Endothelial cell of umbilical vein (primary cell): ENCODE results near the gene USP34. TPM values are rescaled to one million over a fixed set of nuclear protein-coding genes. Genes with fewer than 3 reads are reported as not detected.

Experiments used
- BruUV-seq: library from RNA; stranded (reverse); fragments of 400-500 nt; replicated peaks from 2 replicates; lab custom pipeline; 2021; lab: Mats Ljungman, UMichigan
- CTCF ChIA-PET: fragments of 300-600, 350-600 bp; sonication (Branson Sonifier 250); formaldehyde crosslinking; loops from one replicate; lab custom pipeline; 2021; ENCODE audit warnings: antibody characterized with exemption, inconsistent platforms; lab: Charles Lee
- POLR2A ChIA-PET: fragments of 300-600, 350-600 bp; sonication (Branson Sonifier 250); formaldehyde crosslinking; loops from one replicate; lab custom pipeline; 2021; ENCODE audit warnings: antibody characterized with exemption, inconsistent platforms; lab: Charles Lee
- DNase-seq: peaks from one replicate; pipeline ENCODE4 v3.0.0-alpha.2; 2011; ENCODE audit warnings: low read depth, low spot score
- FAIRE-seq: peaks from 2 replicates; lab custom pipeline; 2011; peaks lifted over from hg19 to GRCh38; lab: Jason Lieb, UNC
- H2AFZ ChIP-seq: 2 replicates; pipeline ENCODE4 v1.6.0; 2012; ENCODE audit warnings: low read depth, low read length, control low read depth, inconsistent platforms
- H3K27ac ChIP-seq: 2 replicates; pipeline ENCODE4 v1.5.1; 2011; ENCODE audit warnings: low read depth, mild to moderate bottlenecking, control low read depth, low read length, moderate library complexity; ENCODE audit not compliant: insufficient read depth
- H3K27me3 ChIP-seq, 2 experiments: 2 replicates each; pipeline versions ENCODE4 v1.6.0 to v1.6.1; 2011; ENCODE audit warnings: low read length in 2 of 2, mixed read lengths in 1 of 2; ENCODE audit not compliant: control insufficient read depth in 2 of 2, insufficient read depth in 2 of 2
- H3K36me3 ChIP-seq, 2 experiments: 2 replicates in 1 of 2; 3 replicates in 1 of 2; pipeline ENCODE4 v1.5.1; 2011; ENCODE audit warnings: low read length in 2 of 2, mild to moderate bottlenecking in 1 of 2, moderate library complexity in 1 of 2; ENCODE audit not compliant: control insufficient read depth in 2 of 2, insufficient read depth in 2 of 2; ENCODE audit errors: extremely low read depth in 1 of 2
- H3K4me1 ChIP-seq: 3 replicates; pipeline ENCODE4 v1.5.1; 2011; ENCODE audit warnings: mild to moderate bottlenecking, low read length; ENCODE audit not compliant: control insufficient read depth, insufficient read depth; ENCODE audit errors: extremely low read depth
- H3K4me2 ChIP-seq: 2 replicates; pipeline ENCODE4 v1.6.1; 2011; ENCODE audit warnings: low read length, control low read depth, mixed read lengths; ENCODE audit not compliant: insufficient read depth
- H3K4me3 ChIP-seq, 3 experiments: fragments of 200-600 bp in 1 of 3; sonication (generic), shearing (Covaris generic) in 1 of 3; replicated peaks in 1 of 3; 2 replicates each; pipeline ENCODE4 v1.5.1; 2011 to 2016; ENCODE audit warnings: control low read depth in 3 of 3, low read length in 3 of 3, mild to moderate bottlenecking in 2 of 3, inconsistent platforms in 1 of 3, low read depth in 1 of 3, moderate library complexity in 1 of 3; ENCODE audit not compliant: insufficient read depth in 1 of 3
- H3K79me2 ChIP-seq: 2 replicates; pipeline ENCODE4 v1.6.0; 2012; ENCODE audit warnings: low read length, inconsistent platforms; ENCODE audit not compliant: control insufficient read depth, insufficient read depth
- H3K9ac ChIP-seq: replicated peaks from 2 replicates; pipeline ENCODE3; 2011; ENCODE audit warnings: low read length, control low read depth; ENCODE audit not compliant: insufficient read depth; ENCODE audit errors: extremely low read depth
- H3K9me1 ChIP-seq: replicated peaks from 3 replicates; pipeline ENCODE4 v1.6.0; 2011; ENCODE audit warnings: mild to moderate bottlenecking, low read length; ENCODE audit not compliant: control insufficient read depth, insufficient read depth; ENCODE audit errors: extremely low read depth
- H3K9me3 ChIP-seq: replicated peaks from 2 replicates; pipeline ENCODE4 v1.5.1; 2012; ENCODE audit warnings: low read length, inconsistent platforms; ENCODE audit not compliant: control insufficient read depth, insufficient read depth
- H4K20me1 ChIP-seq: replicated peaks from 2 replicates; pipeline ENCODE3; 2011; ENCODE audit warnings: mild to moderate bottlenecking, low read length; ENCODE audit not compliant: control insufficient read depth, insufficient read depth; ENCODE audit errors: extremely low read depth
- EZH2 ChIP-seq: IDR thresholded peaks from 2 replicates; pipeline ENCODE4 v1.6.1; 2012; ENCODE audit warnings: borderline replicate concordance, low read depth, mild to moderate bottlenecking, moderate library complexity, low read length, inconsistent platforms; ENCODE audit not compliant: severe bottlenecking
- FOS ChIP-seq: IDR thresholded peaks from 2 replicates; pipeline ENCODE4 v1.6.1; 2011; ENCODE audit warnings: mild to moderate bottlenecking, low read length, moderate library complexity, borderline replicate concordance; ENCODE audit not compliant: insufficient read depth
- GATA2 ChIP-seq: IDR thresholded peaks from 2 replicates; pipeline ENCODE4 v1.7.0; 2011; ENCODE audit warnings: low read depth, mild to moderate bottlenecking, moderate library complexity, mixed read lengths, low read length; ENCODE audit not compliant: insufficient read length, insufficient read depth
- JUN ChIP-seq: IDR thresholded peaks from 2 replicates; pipeline ENCODE4 v1.6.1; 2011; ENCODE audit warnings: borderline replicate concordance, low read depth; ENCODE audit not compliant: insufficient read length, insufficient read depth
- MYC ChIP-seq: IDR thresholded peaks from one replicate; pipeline ENCODE4 v1.6.1; 2011; ENCODE audit warnings: mild to moderate bottlenecking, low read depth, low read length
- POLR2A ChIP-seq: IDR thresholded peaks from 2 replicates; pipeline ENCODE4 v1.6.1; 2012; ENCODE audit warnings: low read depth, mild to moderate bottlenecking, control low read depth, low read length
- POLR2AphosphoS5 ChIP-seq: IDR thresholded peaks from 2 replicates; pipeline ENCODE4 v1.6.1; 2012; ENCODE audit warnings: low read depth, mild to moderate bottlenecking, control low read depth, low read length, moderate library complexity; ENCODE audit not compliant: insufficient read depth
- dilution Hi-C: fragments of 300-500 bp; cut with MboI; formaldehyde crosslinking; loops from one replicate; pipeline ENCODE4 v1.15.0; 2019; ENCODE audit warnings: low sequenced_read_pairs; ENCODE audit not compliant: extremely low pct_ligation_motif_present
- intact Hi-C: fragments of 100-400 bp; cut with micrococcal nuclease; formaldehyde crosslinking; loops from one replicate; pipeline ENCODE4 v1.10.0; 2022
- polyA plus RNA-seq, 4 experiments: library from polyadenylated mRNA; depleted of rRNA in 3 of 4; stranded (reverse) in 3 of 4; unstranded in 1 of 4; fragments of >200 nt; gene quantifications; 2 replicates each; pipeline versions ENCODE4 v1.2.1 to v1.2.3, GENCODE V29; 2011 to 2012; ENCODE audit warnings: missing spikeins in 1 of 4
- total RNA-seq: library from RNA; stranded (reverse); gene quantifications from 2 replicates; pipeline ENCODE4 v1.2.3, GENCODE V29; 2021
- TF ChIP-seq, protein P1 (sequence below): IDR thresholded peaks from 2 replicates; pipeline ENCODE4 v1.6.1; 2011; ENCODE audit not compliant: insufficient read depth, insufficient read length
- TF ChIP-seq, protein P2 (sequence below), 2 donors: IDR thresholded peaks; 1 replicate in 1 of 2; 2 replicates in 1 of 2; pipeline ENCODE4 v1.5.1; 2011; ENCODE audit warnings: low read length in 2 of 2, mild to moderate bottlenecking in 2 of 2, moderate library complexity in 2 of 2, control low read depth in 1 of 2, inconsistent platforms in 1 of 2, low read depth in 1 of 2; ENCODE audit not compliant: insufficient read depth in 1 of 2; ENCODE audit errors: extremely low read depth in 1 of 2

USP34 gene
- total and polyA plus RNA-seq, 2 donors (not counting 3 experiments of a cell fraction or from before 2014, with no cell fraction given) = 46.3 to 96.9 TPM

DNA sequence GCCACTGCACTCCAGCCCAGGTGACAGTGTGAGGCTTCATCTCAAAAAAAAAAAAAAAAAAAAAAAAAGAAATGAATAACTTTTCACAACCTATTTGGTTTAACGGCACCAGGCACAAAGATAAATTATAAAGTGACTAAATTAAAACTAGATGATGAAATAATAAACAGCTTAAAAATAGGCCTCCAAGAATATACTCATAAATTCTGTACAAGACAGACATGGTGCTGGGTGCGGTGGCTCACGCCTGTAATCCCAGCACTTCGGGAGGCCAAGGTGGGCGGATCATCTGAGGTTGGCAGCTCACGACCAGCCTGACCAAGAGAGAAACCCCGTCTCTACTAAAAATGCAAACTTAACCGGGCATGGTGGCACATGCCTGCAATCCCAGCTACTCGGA lies 19.7 kb downstream of the USP34 start:
- Histone ChIP-seq H3K36me3 (no peaks in the 10 kb centered on the region), H3K27me3 (no peaks in the 10 kb centered on the region), H3K9me3 (no peaks in the 10 kb centered on the region), H3K4me1 (no peaks in the 10 kb centered on the region), H3K4me2 (no peak overlapping the region), H2AFZ (no peak overlapping the region), H3K9me1 (no peaks in the 10 kb centered on the region), H3K4me3 (no peak overlapping the region), H3K9ac (no peak overlapping the region), H4K20me1 (peaks cover 3% of the 10 kb centered on the region), H3K27ac (no peak overlapping the region), H3K79me2 (peaks cover 97% of the 10 kb centered on the region)
- no peak for DNase-seq
- ChIA-PET CTCF (no interaction called here), POLR2A (no interaction called here)
- dilution Hi-C loops (no loop called here), intact Hi-C loops (no loop called here)
- no TSS peak for BruUV-seq
- TF ChIP-seq POLR2AphosphoS5 (no peak), GATA2 (no peak), FOS (no peak), MYC (no peak), POLR2A (no peak), JUN (no peak), EZH2 (no peak)
- TF ChIP-seq, protein P1, sequence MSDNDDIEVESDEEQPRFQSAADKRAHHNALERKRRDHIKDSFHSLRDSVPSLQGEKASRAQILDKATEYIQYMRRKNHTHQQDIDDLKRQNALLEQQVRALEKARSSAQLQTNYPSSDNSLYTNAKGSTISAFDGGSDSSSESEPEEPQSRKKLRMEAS = no peak
- TF ChIP-seq, protein P2, sequence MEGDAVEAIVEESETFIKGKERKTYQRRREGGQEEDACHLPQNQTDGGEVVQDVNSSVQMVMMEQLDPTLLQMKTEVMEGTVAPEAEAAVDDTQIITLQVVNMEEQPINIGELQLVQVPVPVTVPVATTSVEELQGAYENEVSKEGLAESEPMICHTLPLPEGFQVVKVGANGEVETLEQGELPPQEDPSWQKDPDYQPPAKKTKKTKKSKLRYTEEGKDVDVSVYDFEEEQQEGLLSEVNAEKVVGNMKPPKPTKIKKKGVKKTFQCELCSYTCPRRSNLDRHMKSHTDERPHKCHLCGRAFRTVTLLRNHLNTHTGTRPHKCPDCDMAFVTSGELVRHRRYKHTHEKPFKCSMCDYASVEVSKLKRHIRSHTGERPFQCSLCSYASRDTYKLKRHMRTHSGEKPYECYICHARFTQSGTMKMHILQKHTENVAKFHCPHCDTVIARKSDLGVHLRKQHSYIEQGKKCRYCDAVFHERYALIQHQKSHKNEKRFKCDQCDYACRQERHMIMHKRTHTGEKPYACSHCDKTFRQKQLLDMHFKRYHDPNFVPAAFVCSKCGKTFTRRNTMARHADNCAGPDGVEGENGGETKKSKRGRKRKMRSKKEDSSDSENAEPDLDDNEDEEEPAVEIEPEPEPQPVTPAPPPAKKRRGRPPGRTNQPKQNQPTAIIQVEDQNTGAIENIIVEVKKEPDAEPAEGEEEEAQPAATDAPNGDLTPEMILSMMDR (IDR thresholded peaks at IDR 0.05; ENCODE audit: extremely low read depth in 1 of 2, insufficient read depth in 1 of 2, low read depth in 1 of 2, low read length in 2 of 2) = no peak
- no peak for FAIRE-seq
